Measurements from ENCODE around the gene SLAIN1. TPM values are rescaled to one million over a fixed set of nuclear protein-coding genes. Genes with fewer than 3 reads are reported as not detected.

SLAIN1 gene
- total and polyA plus RNA-seq, 2 experiments from 2014 or later: not detected

GRCh38 chr13:77715233-77715891 lies 17.9 kb downstream of the SLAIN1 start:
- TF ChIP-seq EZH2phosphoT487 (IDR thresholded peaks at IDR 0.05; ENCODE audit: insufficient read depth, low read depth) (no peak), EZH2 (IDR thresholded peaks at IDR 0.05; ENCODE audit: insufficient read depth, poor library complexity, severe bottlenecking) (no peak)
- in situ Hi-C loops (cut with MboI): no loop called here

GRCh38 chr13:77716692-77717091 lies 19.2 kb downstream of the SLAIN1 start:
- in situ Hi-C loops (cut with MboI): no loop called here
- no peak overlapping the region for H3K9ac ChIP-seq
- WGBS, 2 experiments (ENCODE audit: low coverage in 1 of 2, low lambda C conversion rate in 2 of 2, missing lambda C conversion rate in 2 of 2): 50 to 56% methylated on average over 2 of the region's 2 CpGs
- H3K4me3 ChIP-seq: no peak overlapping the region
- no peaks in the 10 kb centered on the region for H3F3A ChIP-seq (ENCODE audit: insufficient read depth)
- H2AFZ ChIP-seq: no peak overlapping the region
- H4K20me1 ChIP-seq (ENCODE audit: insufficient read depth): no peaks in the 10 kb centered on the region
- no peaks in the 10 kb centered on the region for H3K4me1 ChIP-seq (ENCODE audit: insufficient read depth)
- no peaks in the 10 kb centered on the region for H3K79me2 ChIP-seq (ENCODE audit: insufficient read depth)
- peaks cover 5% of the 10 kb centered on the region; the same call in 1 of the 2 replicates for H3K27me3 ChIP-seq (replicated peaks; ENCODE audit: insufficient read depth)
- H3K9me3 ChIP-seq (ENCODE audit: low read depth): no peaks in the 10 kb centered on the region
- no peaks in the 10 kb centered on the region for H3K9me2 ChIP-seq (ENCODE audit: insufficient read depth)
- DNase-seq: no peak
- no peak overlapping the region for H3K4me2 ChIP-seq (ENCODE audit: unreplicated experiment)
- no peak overlapping the region for H3K27ac ChIP-seq
- no peaks in the 10 kb centered on the region for H3K36me3 ChIP-seq (ENCODE audit: low read depth)
- TF ChIP-seq EZH2phosphoT487 (IDR thresholded peaks at IDR 0.05; ENCODE audit: insufficient read depth, low read depth) (no peak), EZH2 (IDR thresholded peaks at IDR 0.05; ENCODE audit: insufficient read depth, poor library complexity, severe bottlenecking) (no peak)

More at GRCh38 chr13:77715233-77715891, 17.9 kb downstream of the SLAIN1 start:
- Histone ChIP-seq H3F3A (ENCODE audit: insufficient read depth) (no peaks in the 10 kb centered on the region), H3K27ac (no peak overlapping the region), H3K79me2 (ENCODE audit: insufficient read depth) (no peaks in the 10 kb centered on the region), H4K20me1 (ENCODE audit: insufficient read depth) (no peaks in the 10 kb centered on the region), H3K9me3 (ENCODE audit: low read depth) (no peaks in the 10 kb centered on the region), H3K4me1 (ENCODE audit: insufficient read depth) (no peaks in the 10 kb centered on the region), H2AFZ (no peak overlapping the region), H3K36me3 (ENCODE audit: low read depth) (no peaks in the 10 kb centered on the region), H3K4me2 (ENCODE audit: unreplicated experiment) (no peak overlapping the region), H3K27me3 (replicated peaks; ENCODE audit: insufficient read depth) (peaks cover 5% of the 10 kb centered on the region; the same call in 1 of the 2 replicates), H3K9me2 (ENCODE audit: insufficient read depth) (no peaks in the 10 kb centered on the region), H3K9ac (no peak overlapping the region), H3K4me3 (no peak overlapping the region)
- no peak for DNase-seq
- 48 to 53% methylated on average over 1 of the region's 1 CpG for WGBS, 2 experiments (ENCODE audit: low coverage in 1 of 2, low lambda C conversion rate in 2 of 2, missing lambda C conversion rate in 2 of 2)

- in situ Hi-C loops (cut with MboI): no loop called here
Observed at GRCh38 chr13:77717508-77717907, 20.0 kb downstream of the SLAIN1 start.

GRCh38 chr13:77719128-77719527 lies 21.6 kb downstream of the SLAIN1 start:
- Histone ChIP-seq H3K79me2 (ENCODE audit: insufficient read depth) (no peaks in the 10 kb centered on the region), H3K4me2 (ENCODE audit: unreplicated experiment) (no peak overlapping the region), H3K36me3 (ENCODE audit: low read depth) (no peaks in the 10 kb centered on the region), H3K4me3 (no peak overlapping the region), H3K27ac (no peak overlapping the region), H3K9me3 (ENCODE audit: low read depth) (no peaks in the 10 kb centered on the region), H2AFZ (no peak overlapping the region), H3K9me2 (ENCODE audit: insufficient read depth) (no peaks in the 10 kb centered on the region), H4K20me1 (ENCODE audit: insufficient read depth) (no peaks in the 10 kb centered on the region), H3K4me1 (ENCODE audit: insufficient read depth) (no peaks in the 10 kb centered on the region), H3F3A (ENCODE audit: insufficient read depth) (no peaks in the 10 kb centered on the region), H3K9ac (no peak overlapping the region), H3K27me3 (replicated peaks; ENCODE audit: insufficient read depth) (peaks cover 5% of the 10 kb centered on the region; the same call in 1 of the 2 replicates)
- DNase-seq: no peak
- in situ Hi-C loops (cut with MboI): no loop called here
- no peak for TF ChIP-seq EZH2 (IDR thresholded peaks at IDR 0.05; ENCODE audit: insufficient read depth, poor library complexity, severe bottlenecking)
- TF ChIP-seq EZH2phosphoT487 (IDR thresholded peaks at IDR 0.05; ENCODE audit: insufficient read depth, low read depth): no peak

More at GRCh38 chr13:77717508-77717907, 20.0 kb downstream of the SLAIN1 start:
- Histone ChIP-seq H3K9me3 (ENCODE audit: low read depth) (no peaks in the 10 kb centered on the region), H3F3A (ENCODE audit: insufficient read depth) (no peaks in the 10 kb centered on the region), H2AFZ (no peak overlapping the region), H3K9ac (no peak overlapping the region), H3K27ac (no peak overlapping the region), H3K4me1 (ENCODE audit: insufficient read depth) (no peaks in the 10 kb centered on the region), H3K4me3 (no peak overlapping the region), H3K27me3 (replicated peaks; ENCODE audit: insufficient read depth) (peaks cover 5% of the 10 kb centered on the region; the same call in 1 of the 2 replicates), H4K20me1 (ENCODE audit: insufficient read depth) (no peaks in the 10 kb centered on the region), H3K4me2 (ENCODE audit: unreplicated experiment) (no peak overlapping the region), H3K36me3 (ENCODE audit: low read depth) (no peaks in the 10 kb centered on the region), H3K79me2 (ENCODE audit: insufficient read depth) (no peaks in the 10 kb centered on the region), H3K9me2 (ENCODE audit: insufficient read depth) (no peaks in the 10 kb centered on the region)
- no peak for DNase-seq
- WGBS, 2 experiments (ENCODE audit: low coverage in 1 of 2, low lambda C conversion rate in 2 of 2, missing lambda C conversion rate in 2 of 2): 60% methylated on average over 4 of the region's 4 CpGs
- TF ChIP-seq EZH2 (IDR thresholded peaks at IDR 0.05; ENCODE audit: insufficient read depth, poor library complexity, severe bottlenecking) (no peak), EZH2phosphoT487 (IDR thresholded peaks at IDR 0.05; ENCODE audit: insufficient read depth, low read depth) (no peak)

Data from GM23248 (cell line).